ENCODE measurements around the gene FRS3. TPM values are rescaled to one million over a fixed set of nuclear protein-coding genes. Genes with fewer than 3 reads are reported as not detected.

The FRS3 gene
- total and polyA plus RNA-seq, 2 experiments from 2014 or later, result 1.3 to 3.3 TPM

GRCh38 chr6:41757931-41758640 lies 21.6 kb downstream of the FRS3 start:
- DNase-seq (ENCODE audit: low spot score) (no peak), ATAC-seq (no peak)
- Mint-ChIP-seq H3K4me3 (no peak overlapping the region; the same call in 2 of the 3 replicates), H3K36me3 (ENCODE audit: low read depth) (no peaks in the 10 kb centered on the region), H3K27me3 (ENCODE audit: insufficient read depth, low read depth, poor library complexity) (peaks cover 12% of the 10 kb centered on the region), H3K4me1 (peaks cover 7% of the 10 kb centered on the region), H3K9me3 (no peaks in the 10 kb centered on the region), H3K27ac (no peak overlapping the region)
- TF ChIP-seq ZNF114 (CRISPR knock-in tag; IDR thresholded peaks at IDR 0.05) (no peak), ZNF331 (CRISPR knock-in tag; IDR thresholded peaks at IDR 0.05; ENCODE audit: low read depth) (no peak), ETS1 (IDR thresholded peaks at IDR 0.05) (no peak), EZH2phosphoT487 (IDR thresholded peaks at IDR 0.05; ENCODE audit: unreplicated experiment) (no peak), NANOG (IDR thresholded peaks at IDR 0.05; ENCODE audit: borderline replicate concordance) (no peak)
- Histone ChIP-seq H3K27me3 (ENCODE audit: insufficient read depth) (no peaks in the 10 kb centered on the region), H3K4me3 (no peak overlapping the region), H3K4me1 (ENCODE audit: insufficient read depth) (no peaks in the 10 kb centered on the region), H3K36me3 (ENCODE audit: insufficient read depth) (no peaks in the 10 kb centered on the region), H3K27ac (ENCODE audit: low read depth) (no peak overlapping the region), H3K9me2 (ENCODE audit: insufficient read depth) (no peaks in the 10 kb centered on the region), H3K4me2 (no peak overlapping the region), H3K79me2 (replicated peaks; ENCODE audit: insufficient read depth) (no peaks in the 10 kb centered on the region), H2AFZ (no peak overlapping the region), H4K20me1 (replicated peaks; ENCODE audit: insufficient read depth) (no peaks in the 10 kb centered on the region), H3F3A (replicated peaks; ENCODE audit: low read depth) (no peaks in the 10 kb centered on the region)

GRCh38 chr6:41757271-41757670 lies 22.4 kb downstream of the FRS3 start:
- no peaks in the 10 kb centered on the region for H3K9me3 Mint-ChIP-seq
- ATAC-seq (no peak), DNase-seq (ENCODE audit: low spot score) (no peak)
- H3F3A ChIP-seq (replicated peaks; ENCODE audit: low read depth), result no peaks in the 10 kb centered on the region
- H3K27me3 ChIP-seq (ENCODE audit: insufficient read depth), result no peaks in the 10 kb centered on the region
- no peak overlapping the region for H3K4me3 ChIP-seq
- no peak overlapping the region for H3K27ac ChIP-seq (ENCODE audit: low read depth)
- H3K4me2 ChIP-seq, result no peak overlapping the region
- no peak overlapping the region for H2AFZ ChIP-seq
- no peaks in the 10 kb centered on the region for H3K79me2 ChIP-seq (replicated peaks; ENCODE audit: insufficient read depth)
- H3K4me1 ChIP-seq (ENCODE audit: insufficient read depth), result no peaks in the 10 kb centered on the region
- no peaks in the 10 kb centered on the region for H3K36me3 Mint-ChIP-seq (ENCODE audit: low read depth)
- H4K20me1 ChIP-seq (replicated peaks; ENCODE audit: insufficient read depth), result no peaks in the 10 kb centered on the region
- no peak overlapping the region for H3K27ac Mint-ChIP-seq
- no peak overlapping the region for H3K4me3 Mint-ChIP-seq
- H3K27me3 Mint-ChIP-seq (ENCODE audit: insufficient read depth, low read depth, poor library complexity), result peaks cover 12% of the 10 kb centered on the region
- no peaks in the 10 kb centered on the region for H3K9me2 ChIP-seq (ENCODE audit: insufficient read depth)
- H3K4me1 Mint-ChIP-seq, result peaks cover 7% of the 10 kb centered on the region
- no peaks in the 10 kb centered on the region for H3K36me3 ChIP-seq (ENCODE audit: insufficient read depth)
- TF ChIP-seq CTCF (conservative IDR thresholded peaks at IDR 0.05; ENCODE audit: low read depth in 2 of 2) (no peak), ZNF114 (CRISPR knock-in tag; IDR thresholded peaks at IDR 0.05) (no peak), JUNB (IDR thresholded peaks at IDR 0.05; ENCODE audit: unreplicated experiment) (no peak), ETS1 (IDR thresholded peaks at IDR 0.05) (no peak), REST (IDR thresholded peaks at IDR 0.05; ENCODE audit: unreplicated experiment) (no peak)

Measured in GM23338 (cell line).